Endothelial cell of umbilical vein (primary cell): ENCODE results near the gene COL5A1. TPM values are rescaled to one million over a fixed set of nuclear protein-coding genes. Genes with fewer than 3 reads are reported as not detected.

Source experiments
- BruUV-seq: library from RNA; stranded (reverse); fragments of 400-500 nt; replicated peaks from 2 replicates; lab custom pipeline; 2021; lab: Mats Ljungman, UMichigan
- CTCF ChIA-PET: fragments of 300-600, 350-600 bp; sonication (Branson Sonifier 250); formaldehyde crosslinking; loops from one replicate; lab custom pipeline; 2021; ENCODE audit warnings: antibody characterized with exemption, inconsistent platforms; lab: Charles Lee
- POLR2A ChIA-PET: fragments of 300-600, 350-600 bp; sonication (Branson Sonifier 250); formaldehyde crosslinking; loops from one replicate; lab custom pipeline; 2021; ENCODE audit warnings: antibody characterized with exemption, inconsistent platforms; lab: Charles Lee
- DNase-seq: peaks from one replicate; pipeline ENCODE4 v3.0.0-alpha.2; 2011; ENCODE audit warnings: low read depth, low spot score
- FAIRE-seq: peaks from 2 replicates; lab custom pipeline; 2011; peaks lifted over from hg19 to GRCh38; lab: Jason Lieb, UNC
- H2AFZ ChIP-seq: 2 replicates; pipeline ENCODE4 v1.6.0; 2012; ENCODE audit warnings: low read depth, low read length, control low read depth, inconsistent platforms
- H3K27ac ChIP-seq: 2 replicates; pipeline ENCODE4 v1.5.1; 2011; ENCODE audit warnings: low read depth, mild to moderate bottlenecking, control low read depth, low read length, moderate library complexity; ENCODE audit not compliant: insufficient read depth
- H3K27me3 ChIP-seq, 2 experiments: 2 replicates each; pipeline versions ENCODE4 v1.6.0 to v1.6.1; 2011; ENCODE audit warnings: low read length in 2 of 2, mixed read lengths in 1 of 2; ENCODE audit not compliant: control insufficient read depth in 2 of 2, insufficient read depth in 2 of 2
- H3K36me3 ChIP-seq, 2 experiments: 2 replicates in 1 of 2; 3 replicates in 1 of 2; pipeline ENCODE4 v1.5.1; 2011; ENCODE audit warnings: low read length in 2 of 2, mild to moderate bottlenecking in 1 of 2, moderate library complexity in 1 of 2; ENCODE audit not compliant: control insufficient read depth in 2 of 2, insufficient read depth in 2 of 2; ENCODE audit errors: extremely low read depth in 1 of 2
- H3K4me1 ChIP-seq: 3 replicates; pipeline ENCODE4 v1.5.1; 2011; ENCODE audit warnings: mild to moderate bottlenecking, low read length; ENCODE audit not compliant: control insufficient read depth, insufficient read depth; ENCODE audit errors: extremely low read depth
- H3K4me2 ChIP-seq: 2 replicates; pipeline ENCODE4 v1.6.1; 2011; ENCODE audit warnings: low read length, control low read depth, mixed read lengths; ENCODE audit not compliant: insufficient read depth
- H3K4me3 ChIP-seq, 3 experiments: fragments of 200-600 bp in 1 of 3; sonication (generic), shearing (Covaris generic) in 1 of 3; replicated peaks in 1 of 3; 2 replicates each; pipeline ENCODE4 v1.5.1; 2011 to 2016; ENCODE audit warnings: control low read depth in 3 of 3, low read length in 3 of 3, mild to moderate bottlenecking in 2 of 3, inconsistent platforms in 1 of 3, low read depth in 1 of 3, moderate library complexity in 1 of 3; ENCODE audit not compliant: insufficient read depth in 1 of 3
- H3K79me2 ChIP-seq: 2 replicates; pipeline ENCODE4 v1.6.0; 2012; ENCODE audit warnings: low read length, inconsistent platforms; ENCODE audit not compliant: control insufficient read depth, insufficient read depth
- H3K9ac ChIP-seq: replicated peaks from 2 replicates; pipeline ENCODE3; 2011; ENCODE audit warnings: low read length, control low read depth; ENCODE audit not compliant: insufficient read depth; ENCODE audit errors: extremely low read depth
- H3K9me1 ChIP-seq: replicated peaks from 3 replicates; pipeline ENCODE4 v1.6.0; 2011; ENCODE audit warnings: mild to moderate bottlenecking, low read length; ENCODE audit not compliant: control insufficient read depth, insufficient read depth; ENCODE audit errors: extremely low read depth
- H3K9me3 ChIP-seq: replicated peaks from 2 replicates; pipeline ENCODE4 v1.5.1; 2012; ENCODE audit warnings: low read length, inconsistent platforms; ENCODE audit not compliant: control insufficient read depth, insufficient read depth
- H4K20me1 ChIP-seq: replicated peaks from 2 replicates; pipeline ENCODE3; 2011; ENCODE audit warnings: mild to moderate bottlenecking, low read length; ENCODE audit not compliant: control insufficient read depth, insufficient read depth; ENCODE audit errors: extremely low read depth
- EZH2 ChIP-seq: IDR thresholded peaks from 2 replicates; pipeline ENCODE4 v1.6.1; 2012; ENCODE audit warnings: borderline replicate concordance, low read depth, mild to moderate bottlenecking, moderate library complexity, low read length, inconsistent platforms; ENCODE audit not compliant: severe bottlenecking
- FOS ChIP-seq: IDR thresholded peaks from 2 replicates; pipeline ENCODE4 v1.6.1; 2011; ENCODE audit warnings: mild to moderate bottlenecking, low read length, moderate library complexity, borderline replicate concordance; ENCODE audit not compliant: insufficient read depth
- GATA2 ChIP-seq: IDR thresholded peaks from 2 replicates; pipeline ENCODE4 v1.7.0; 2011; ENCODE audit warnings: low read depth, mild to moderate bottlenecking, moderate library complexity, mixed read lengths, low read length; ENCODE audit not compliant: insufficient read length, insufficient read depth
- JUN ChIP-seq: IDR thresholded peaks from 2 replicates; pipeline ENCODE4 v1.6.1; 2011; ENCODE audit warnings: borderline replicate concordance, low read depth; ENCODE audit not compliant: insufficient read length, insufficient read depth
- MAX ChIP-seq: IDR thresholded peaks from 2 replicates; pipeline ENCODE4 v1.6.1; 2011; ENCODE audit not compliant: insufficient read depth, insufficient read length
- MYC ChIP-seq: IDR thresholded peaks from one replicate; pipeline ENCODE4 v1.6.1; 2011; ENCODE audit warnings: mild to moderate bottlenecking, low read depth, low read length
- POLR2A ChIP-seq: IDR thresholded peaks from 2 replicates; pipeline ENCODE4 v1.6.1; 2012; ENCODE audit warnings: low read depth, mild to moderate bottlenecking, control low read depth, low read length
- POLR2AphosphoS5 ChIP-seq: IDR thresholded peaks from 2 replicates; pipeline ENCODE4 v1.6.1; 2012; ENCODE audit warnings: low read depth, mild to moderate bottlenecking, control low read depth, low read length, moderate library complexity; ENCODE audit not compliant: insufficient read depth
- dilution Hi-C: fragments of 300-500 bp; cut with MboI; formaldehyde crosslinking; loops from one replicate; pipeline ENCODE4 v1.15.0; 2019; ENCODE audit warnings: low sequenced_read_pairs; ENCODE audit not compliant: extremely low pct_ligation_motif_present
- intact Hi-C: fragments of 100-400 bp; cut with micrococcal nuclease; formaldehyde crosslinking; loops from one replicate; pipeline ENCODE4 v1.10.0; 2022
- polyA plus RNA-seq, 4 experiments: library from polyadenylated mRNA; depleted of rRNA in 3 of 4; stranded (reverse) in 3 of 4; unstranded in 1 of 4; fragments of >200 nt; gene quantifications; 2 replicates each; pipeline versions ENCODE4 v1.2.1 to v1.2.3, GENCODE V29; 2011 to 2012; ENCODE audit warnings: missing spikeins in 1 of 4
- total RNA-seq: library from RNA; stranded (reverse); gene quantifications from 2 replicates; pipeline ENCODE4 v1.2.3, GENCODE V29; 2021
- TF ChIP-seq, protein P1 (sequence below), 2 donors: IDR thresholded peaks; 1 replicate in 1 of 2; 2 replicates in 1 of 2; pipeline ENCODE4 v1.5.1; 2011; ENCODE audit warnings: low read length in 2 of 2, mild to moderate bottlenecking in 2 of 2, moderate library complexity in 2 of 2, control low read depth in 1 of 2, inconsistent platforms in 1 of 2, low read depth in 1 of 2; ENCODE audit not compliant: insufficient read depth in 1 of 2; ENCODE audit errors: extremely low read depth in 1 of 2

COL5A1 gene
- total and polyA plus RNA-seq, 2 donors (not counting 3 experiments of a cell fraction or from before 2014, with no cell fraction given), result 97.4 to 175 TPM

DNA sequence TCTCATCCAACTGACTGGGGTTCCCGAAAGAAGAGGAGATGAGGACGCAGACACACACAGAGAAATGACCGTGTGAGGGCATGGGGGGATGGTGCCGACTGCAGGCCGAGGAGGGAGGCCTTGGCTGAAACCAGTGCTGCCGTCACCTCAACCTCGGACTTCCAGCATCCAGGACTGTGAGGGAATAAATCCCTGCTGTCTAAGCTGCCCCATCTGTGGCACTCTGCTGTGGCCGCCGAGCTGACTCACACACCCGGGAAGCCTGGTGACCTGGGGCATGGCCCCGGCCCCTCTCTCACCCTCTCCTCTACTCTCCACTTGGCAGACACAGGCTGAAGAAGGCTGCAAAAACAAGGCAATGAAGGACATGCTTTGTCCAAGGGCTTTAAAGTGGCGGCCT lies 4.4 kb upstream of the COL5A1 start:
- Histone ChIP-seq H3K9ac (no peak overlapping the region), H3K36me3 (no peaks in the 10 kb centered on the region), H3K4me1 (peaks cover 6% of the 10 kb centered on the region), H3K9me1 (no peaks in the 10 kb centered on the region), H4K20me1 (no peaks in the 10 kb centered on the region), H2AFZ (no peak overlapping the region), H3K4me3 (no peak overlapping the region), H3K27ac (no peak overlapping the region), H3K27me3 (no peaks in the 10 kb centered on the region), H3K79me2 (peaks cover 2% of the 10 kb centered on the region), H3K9me3 (no peaks in the 10 kb centered on the region), H3K4me2 (no peak overlapping the region)
- no peak for TF ChIP-seq GATA2
- no peak for TF ChIP-seq JUN
- TF ChIP-seq MYC, result no peak
- TF ChIP-seq POLR2A, result no peak
- no peak for TF ChIP-seq POLR2AphosphoS5
- no peak for TF ChIP-seq FOS
- TF ChIP-seq MAX, result no peak
- TF ChIP-seq, protein P1, sequence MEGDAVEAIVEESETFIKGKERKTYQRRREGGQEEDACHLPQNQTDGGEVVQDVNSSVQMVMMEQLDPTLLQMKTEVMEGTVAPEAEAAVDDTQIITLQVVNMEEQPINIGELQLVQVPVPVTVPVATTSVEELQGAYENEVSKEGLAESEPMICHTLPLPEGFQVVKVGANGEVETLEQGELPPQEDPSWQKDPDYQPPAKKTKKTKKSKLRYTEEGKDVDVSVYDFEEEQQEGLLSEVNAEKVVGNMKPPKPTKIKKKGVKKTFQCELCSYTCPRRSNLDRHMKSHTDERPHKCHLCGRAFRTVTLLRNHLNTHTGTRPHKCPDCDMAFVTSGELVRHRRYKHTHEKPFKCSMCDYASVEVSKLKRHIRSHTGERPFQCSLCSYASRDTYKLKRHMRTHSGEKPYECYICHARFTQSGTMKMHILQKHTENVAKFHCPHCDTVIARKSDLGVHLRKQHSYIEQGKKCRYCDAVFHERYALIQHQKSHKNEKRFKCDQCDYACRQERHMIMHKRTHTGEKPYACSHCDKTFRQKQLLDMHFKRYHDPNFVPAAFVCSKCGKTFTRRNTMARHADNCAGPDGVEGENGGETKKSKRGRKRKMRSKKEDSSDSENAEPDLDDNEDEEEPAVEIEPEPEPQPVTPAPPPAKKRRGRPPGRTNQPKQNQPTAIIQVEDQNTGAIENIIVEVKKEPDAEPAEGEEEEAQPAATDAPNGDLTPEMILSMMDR (IDR thresholded peaks at IDR 0.05; ENCODE audit: extremely low read depth in 1 of 2, insufficient read depth in 1 of 2, low read depth in 1 of 2, low read length in 2 of 2), result no peak
- no peak for TF ChIP-seq EZH2
- no peak for FAIRE-seq
- dilution Hi-C loops, result no loop called here
- no TSS peak for BruUV-seq
- ChIA-PET CTCF (interaction anchor here (1.4 to 1.5 kb wide), 2 partner anchors 52 to 61 kb away, joined by 4 read pairs; no protein-coding TSS in a partner anchor), POLR2A (no interaction called here)
- no peak for DNase-seq
- intact Hi-C loops, result no loop called here
